RPMI7951 (cell line): ENCODE data around the gene PALS1. TPM values are rescaled to one million over a fixed set of nuclear protein-coding genes. Genes with fewer than 3 reads are reported as not detected.

Source experiments
- DNase-seq: peaks from one replicate; pipeline ENCODE4 v3.0.0-alpha.2; 2012; ENCODE audit warnings: low read depth
- total RNA-seq: library from RNA; depleted of rRNA; stranded (reverse); fragments of >200 nt; shearing (Covaris generic); gene quantifications from 2 replicates; pipeline ENCODE4 v1.2.3, GENCODE V29; 2014; rRNA removed

Gene PALS1
- total RNA-seq = 19.5 and 23.6 TPM in 2 replicates

GRCh38 chr14:67241411-67242167 lies at the start of gene PALS1:
Gene PALS1, plus strand, starts transcription at chr14:67241435. Its CDS starts 37,736 bp downstream, at chr14:67279171.
- peak; percentile 70 for DNase-seq

- DNase-seq = peak; percentile 24
These were observed 49.4 kb upstream of the PALS1 start for GRCh38 chr14:67191768-67192290.

DNA sequence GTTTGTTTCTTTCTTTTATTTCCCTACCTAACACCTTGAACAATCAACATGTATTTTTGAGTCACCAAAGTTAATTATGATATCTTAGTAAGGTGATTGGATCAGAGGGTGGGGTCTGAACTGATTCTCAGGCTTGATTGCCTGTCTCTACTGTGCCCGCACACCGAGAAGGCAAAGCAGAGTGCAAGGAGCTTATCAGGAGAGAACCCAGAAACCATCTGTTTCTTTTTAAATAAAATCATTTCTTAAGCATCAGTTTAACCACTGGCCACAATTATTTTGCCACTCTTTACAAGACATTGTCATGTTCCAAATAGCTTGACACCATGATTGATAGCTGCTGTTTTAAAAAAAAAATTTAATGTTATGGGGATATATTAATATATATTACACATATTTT lies 48.9 kb upstream of the PALS1 start:
- no peak for DNase-seq

GRCh38 chr14:67195279-67195678 lies 46.0 kb upstream of the PALS1 start:
- no peak for DNase-seq

- DNase-seq = no peak
These were observed 42.2 kb upstream of the PALS1 start for GRCh38 chr14:67199016-67199415.

- no peak for DNase-seq
These were observed 33.4 kb upstream of the PALS1 start for GRCh38 chr14:67207810-67208209.

DNA sequence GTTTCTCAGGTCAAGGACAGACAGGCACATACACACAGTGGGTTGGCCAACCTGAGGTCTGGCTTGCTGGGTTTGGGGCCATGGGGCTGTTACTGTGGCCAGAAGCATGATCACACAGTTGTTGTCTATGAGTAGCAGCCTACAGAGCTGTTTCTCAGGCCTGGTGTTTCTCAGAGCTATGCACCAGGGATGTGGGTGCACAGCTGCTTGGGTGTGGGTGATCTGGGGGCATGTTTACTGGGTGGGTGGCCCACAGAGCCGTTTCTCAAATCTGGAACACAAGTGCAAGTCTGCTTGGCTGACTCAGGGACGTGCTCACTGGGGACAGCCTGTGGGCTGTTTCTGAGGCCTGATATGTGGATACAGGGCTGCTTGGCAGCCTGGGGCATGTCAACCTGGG lies 23.1 kb upstream of the PALS1 start:
- no peak for DNase-seq

DNA sequence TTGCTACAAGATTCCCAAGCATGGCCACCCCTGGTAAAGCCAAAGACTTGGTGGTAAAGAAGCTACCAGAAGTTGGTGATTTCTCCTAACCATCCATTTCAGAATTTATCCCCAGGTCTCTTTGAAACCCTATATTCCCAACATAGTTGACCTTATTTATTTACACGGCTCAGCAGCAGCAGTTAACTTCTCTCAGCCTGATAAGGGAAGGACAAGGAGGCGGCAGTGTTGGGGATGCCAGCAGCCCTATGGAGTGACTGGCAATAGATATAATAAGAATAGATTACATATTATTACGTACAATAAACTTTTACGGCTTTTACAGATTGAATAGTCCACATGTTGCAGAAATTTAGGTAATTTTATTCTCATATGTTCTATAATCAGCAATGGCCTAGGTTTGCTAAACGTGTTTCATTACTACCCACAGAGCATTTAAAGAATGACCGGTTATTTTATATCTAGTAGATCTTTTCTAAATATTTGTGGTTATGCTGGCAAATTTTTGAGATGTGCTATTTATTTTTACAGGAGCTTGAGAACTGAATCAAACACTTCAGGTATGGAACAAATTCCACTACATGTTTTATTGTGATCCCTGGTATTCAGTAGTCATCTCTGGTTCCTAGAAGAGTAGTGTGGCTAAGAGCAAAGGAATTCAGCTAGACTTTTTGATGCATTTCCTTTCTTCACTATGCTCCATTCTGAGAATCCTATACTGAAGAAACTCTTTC lies 19.8 kb upstream of the PALS1 start:
- peak; percentile 54 for DNase-seq

DNA sequence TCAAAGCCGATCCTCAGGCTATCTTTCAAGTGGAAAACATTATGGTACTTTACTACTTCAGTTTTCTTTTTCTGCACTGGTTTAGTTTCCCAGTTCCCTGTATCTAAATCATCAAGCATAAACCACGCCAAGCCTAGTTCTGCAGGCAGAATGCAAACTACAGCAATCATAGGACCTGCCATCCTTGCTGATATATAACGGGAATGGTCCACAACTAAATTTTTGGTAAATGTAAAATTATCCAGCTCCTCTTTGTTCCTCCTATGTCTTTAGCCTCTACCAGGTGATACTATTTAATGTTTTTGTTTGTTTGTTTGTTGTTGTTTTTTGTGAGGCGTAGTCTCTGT lies 19.3 kb upstream of the PALS1 start:
- DNase-seq = no peak

DNA sequence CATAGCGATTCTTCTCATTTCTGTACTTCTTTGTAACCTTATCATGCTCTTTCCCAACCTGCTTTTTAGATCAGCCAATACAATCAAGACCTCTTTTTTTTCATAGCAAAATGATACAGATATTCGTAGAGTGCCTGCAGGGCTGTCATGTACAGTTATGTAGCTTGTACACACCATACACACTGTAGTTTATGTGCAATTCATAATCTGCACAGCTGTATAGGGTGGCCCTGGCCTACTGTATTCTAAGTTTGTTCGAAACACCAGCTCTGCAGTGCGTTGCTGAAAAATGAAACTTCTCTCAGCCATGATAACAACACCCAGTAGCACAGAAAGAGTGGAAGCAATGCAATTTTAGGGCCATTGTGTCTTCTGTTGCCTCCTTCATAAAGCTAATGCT lies 15.7 kb upstream of the PALS1 start:
- no peak for DNase-seq

- peak; percentile 19 for DNase-seq
These were observed 12.8 kb upstream of the PALS1 start for GRCh38 chr14:67228325-67228984.

- peak; percentile 25 for DNase-seq
These were observed 9.2 kb upstream of the PALS1 start for GRCh38 chr14:67232066-67232465.

GRCh38 chr14:67232621-67233020 lies 8.6 kb upstream of the PALS1 start:
- no peak for DNase-seq

- DNase-seq = no peak
These were observed 3.6 kb upstream of the PALS1 start for GRCh38 chr14:67237591-67237990.

DNA sequence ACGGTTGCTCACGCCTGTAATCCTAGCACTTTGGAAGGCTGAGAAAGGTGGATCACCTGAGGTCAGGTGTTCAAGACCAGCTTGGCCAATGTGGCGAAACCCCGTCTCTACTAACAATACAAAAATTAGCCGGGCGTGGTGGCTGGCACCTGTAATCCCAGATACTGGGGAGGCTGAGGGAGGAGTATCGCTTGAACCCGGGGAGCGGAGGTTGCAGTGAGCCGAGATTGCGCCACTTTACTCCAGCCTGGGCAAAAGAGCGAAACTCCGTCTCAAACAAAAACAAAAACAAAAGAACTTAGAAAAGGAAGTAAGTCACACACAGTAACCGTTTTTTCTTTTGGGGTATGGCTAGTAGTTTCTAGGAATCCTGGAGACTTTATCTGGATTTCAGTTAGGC lies 1.7 kb upstream of the PALS1 start:
- no peak for DNase-seq

GRCh38 chr14:67240168-67240932 lies 885 bp upstream of the PALS1 start:
- peak; percentile 60 for DNase-seq

DNA sequence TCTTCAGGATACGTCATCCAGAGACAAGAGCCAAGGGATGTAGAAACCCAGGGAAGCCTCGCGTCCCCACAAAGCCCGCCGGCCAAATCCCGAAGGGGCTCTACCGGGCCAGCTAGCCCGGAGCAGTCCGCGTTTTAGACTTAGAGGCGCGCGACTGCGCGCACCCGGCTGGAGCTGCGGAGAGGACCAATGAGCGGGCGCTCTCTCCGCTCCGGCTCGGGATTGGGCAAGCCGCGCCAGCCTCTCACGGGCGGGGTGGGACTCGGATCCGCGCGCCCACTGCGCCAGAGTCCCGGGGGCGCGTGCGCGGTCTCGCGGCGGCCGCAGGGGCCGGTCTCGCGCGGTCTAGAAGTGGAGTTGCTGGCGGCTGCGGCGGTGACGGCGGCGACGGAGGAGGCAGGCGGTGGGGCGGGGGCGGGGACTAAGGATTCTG lies 241 bp upstream of the PALS1 start:
- peak; percentile 94 for DNase-seq

DNA sequence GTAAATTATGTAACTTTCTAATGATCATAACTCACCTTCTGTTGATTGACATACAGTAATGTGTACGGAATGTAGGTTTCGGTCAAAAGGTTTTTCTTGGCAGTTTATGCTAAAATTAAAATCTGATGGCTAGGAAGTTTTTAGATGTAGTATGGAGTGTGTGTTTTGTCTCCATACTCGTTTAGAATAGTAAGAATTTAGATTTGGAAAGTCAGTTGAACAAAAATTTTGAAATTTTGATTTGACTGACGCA lies 859 bp downstream of the PALS1 start:
- no peak for DNase-seq

DNA sequence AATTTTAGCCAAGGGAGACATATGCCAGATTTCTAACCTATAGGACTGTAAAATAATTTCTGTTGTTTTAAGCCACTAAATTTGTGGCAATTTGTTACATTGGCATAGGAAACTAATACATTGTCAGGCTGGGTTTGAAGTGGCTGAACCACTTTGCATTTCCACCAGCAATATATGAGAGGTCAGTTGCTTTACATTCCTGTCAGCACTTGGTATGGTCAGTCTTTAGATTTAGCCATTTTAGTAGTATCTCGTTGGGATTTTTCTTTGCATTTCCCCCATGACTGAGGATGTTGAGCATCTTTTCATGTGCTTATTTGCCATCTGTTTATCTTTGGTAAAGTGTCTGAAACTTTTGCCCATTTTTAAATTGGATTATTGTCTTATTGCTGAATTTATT lies 3.9 kb downstream of the PALS1 start:
- no peak for DNase-seq

- DNase-seq = peak; percentile 76
These were observed 10.5 kb downstream of the PALS1 start for GRCh38 chr14:67251573-67252226.

GRCh38 chr14:67253076-67253635 lies 11.9 kb downstream of the PALS1 start:
- DNase-seq = no peak
